ENCODE data around the gene MRPL46. TPM values are rescaled to one million over a fixed set of nuclear protein-coding genes. Genes with fewer than 3 reads are reported as not detected.

The MRPL46 gene
- total RNA-seq = 49.1 and 51.9 TPM in 2 replicates

DNA sequence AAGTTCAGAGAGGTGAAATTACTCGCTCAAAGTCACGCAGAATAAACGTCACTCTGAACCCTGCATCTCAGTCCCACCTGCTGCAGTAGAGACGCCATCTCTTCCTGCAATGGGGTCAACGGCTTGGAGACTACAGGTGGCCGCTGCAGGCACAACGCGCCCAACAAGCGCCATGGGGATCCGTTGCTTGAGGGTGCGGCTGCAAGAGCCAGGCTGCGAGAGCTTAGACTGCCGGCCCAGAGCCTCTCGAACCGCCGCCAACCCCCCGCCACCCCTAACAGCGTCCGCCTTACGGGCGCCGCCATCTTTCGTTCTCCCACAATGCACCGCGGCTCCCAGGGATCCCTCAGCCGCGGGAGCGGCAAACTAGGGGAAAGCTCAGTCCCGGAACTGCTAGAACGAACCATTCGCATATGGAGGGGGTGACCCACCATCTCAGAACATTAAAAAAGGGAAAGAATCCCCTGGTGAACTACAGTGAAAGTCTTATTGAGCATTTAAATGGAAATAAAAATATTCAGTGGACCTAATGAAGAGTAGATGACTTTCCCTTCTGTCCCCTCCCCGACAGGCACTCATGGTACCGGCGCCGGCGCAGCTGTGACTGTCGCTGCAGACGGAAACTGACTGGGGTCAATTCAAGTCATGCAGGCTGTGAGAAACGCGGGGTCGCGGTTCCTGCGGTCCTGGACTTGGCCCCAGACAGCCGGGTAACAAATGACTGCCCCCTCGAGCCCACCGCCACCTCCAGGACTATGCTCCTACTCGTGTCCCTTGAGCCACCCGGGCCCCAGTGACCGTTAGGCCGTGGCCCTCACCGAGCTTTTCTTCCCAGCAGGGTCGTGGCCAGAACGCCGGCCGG is at the start of gene MRPL46, which contains the start of gene MRPS11:
Gene MRPL46 (minus strand): TSS at position 316 of the 862 bp plus-strand sequence. CDS start 11 bp downstream, at position 305.
Gene MRPS11 (plus strand): TSS at position 636 of the 862 bp plus-strand sequence. CDS start 10 bp downstream, at position 646.
- peaks cover 38% of the 10 kb centered on the region for H3K36me3 Mint-ChIP-seq (ENCODE audit: low read depth)
- peak within 1 kb of the TSS; percentile 97 for H3K27ac Mint-ChIP-seq
- intact Hi-C loops (cut with micrococcal nuclease) = loop anchor here (1.0 to 2.0 kb wide), 3 partner anchors 79 to 430 kb away; partner anchors contain the start of gene DET1
- peaks cover 33% of the 10 kb centered on the region for H3K4me1 Mint-ChIP-seq
- H3K4me3 Mint-ChIP-seq = peak within 1 kb of the TSS; percentile 93
- no peaks in the 10 kb centered on the region for H3K9me3 Mint-ChIP-seq
- no peaks in the 10 kb centered on the region for H3K27me3 Mint-ChIP-seq
- DNase-seq = peak; percentile 97

DNA sequence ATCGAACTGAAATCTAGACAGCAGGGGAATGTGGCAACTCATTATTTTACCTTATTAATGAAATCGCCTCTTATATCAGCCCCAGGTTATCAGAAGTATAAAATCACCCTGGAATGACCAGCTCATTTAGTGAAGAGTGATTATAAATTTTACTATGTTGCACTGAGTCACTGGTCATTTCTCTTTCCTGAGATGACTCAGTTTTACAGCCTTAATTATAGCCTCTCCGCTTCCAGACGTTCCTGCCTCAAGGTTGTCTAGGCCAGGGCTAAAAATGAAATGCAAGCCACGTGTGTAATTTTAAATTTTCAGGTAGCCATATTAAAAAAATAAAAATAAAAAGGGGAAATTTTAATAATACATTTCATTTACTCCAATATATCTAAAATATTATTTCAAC is 46.0 kb upstream of the MRPL46 start:
- Mint-ChIP-seq H3K4me3 (no peak overlapping the region), H3K9me3 (no peaks in the 10 kb centered on the region), H3K4me1 (peaks cover 10% of the 10 kb centered on the region), H3K36me3 (ENCODE audit: low read depth) (peaks cover 6% of the 10 kb centered on the region), H3K27me3 (no peaks in the 10 kb centered on the region), H3K27ac (no peak overlapping the region)
- intact Hi-C loops (cut with micrococcal nuclease) = no loop called here
- DNase-seq = no peak

DNA sequence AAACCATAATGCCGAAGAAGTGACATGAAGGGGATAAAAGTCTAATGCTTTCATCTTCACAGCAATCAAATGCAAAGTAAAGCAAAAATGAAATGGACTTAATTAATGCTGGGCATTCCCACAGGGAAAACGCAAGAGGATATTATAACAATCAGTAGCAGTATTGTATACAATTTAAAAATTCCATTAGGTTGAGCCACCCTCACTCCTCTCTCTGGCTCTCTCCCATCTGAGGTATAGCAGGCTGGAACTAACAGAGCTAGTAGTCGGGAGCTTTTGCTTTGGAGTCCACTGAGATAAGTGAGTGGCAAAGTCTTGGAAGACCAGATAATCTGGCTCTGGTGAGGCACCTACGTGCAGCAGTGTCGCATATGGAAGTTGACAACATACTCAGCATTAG is 45.4 kb upstream of the MRPL46 start:
- Mint-ChIP-seq H3K4me1 (peaks cover 10% of the 10 kb centered on the region), H3K36me3 (ENCODE audit: low read depth) (peaks cover 6% of the 10 kb centered on the region), H3K27ac (no peak overlapping the region), H3K9me3 (no peaks in the 10 kb centered on the region), H3K4me3 (no peak overlapping the region), H3K27me3 (no peaks in the 10 kb centered on the region)
- intact Hi-C loops (cut with micrococcal nuclease) = no loop called here
- DNase-seq = no peak

DNA sequence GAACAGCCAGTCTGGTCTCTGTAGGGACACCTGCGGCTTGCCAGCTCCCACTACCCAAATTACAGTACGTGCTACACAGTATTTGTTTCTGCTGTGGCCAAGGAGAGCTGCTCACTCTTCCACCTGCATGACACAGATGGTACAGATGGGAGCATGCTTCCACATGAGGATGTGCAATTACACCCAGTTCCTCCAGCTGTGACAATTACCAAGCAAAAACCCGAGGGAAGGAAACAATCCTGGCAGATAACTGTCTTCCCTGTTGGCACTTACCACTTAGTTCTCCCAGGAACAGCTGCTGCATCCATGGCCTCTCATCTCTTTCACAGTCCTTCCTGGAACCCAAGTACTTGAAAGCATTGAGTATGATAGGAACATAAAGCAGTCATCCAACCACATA is 44.9 kb upstream of the MRPL46 start:
- DNase-seq = no peak
- intact Hi-C loops (cut with micrococcal nuclease) = no loop called here
- no peak overlapping the region for H3K27ac Mint-ChIP-seq
- no peaks in the 10 kb centered on the region for H3K9me3 Mint-ChIP-seq
- H3K4me1 Mint-ChIP-seq = peaks cover 10% of the 10 kb centered on the region
- peaks cover 6% of the 10 kb centered on the region for H3K36me3 Mint-ChIP-seq (ENCODE audit: low read depth)
- H3K27me3 Mint-ChIP-seq = no peaks in the 10 kb centered on the region
- H3K4me3 Mint-ChIP-seq = no peak overlapping the region

DNA sequence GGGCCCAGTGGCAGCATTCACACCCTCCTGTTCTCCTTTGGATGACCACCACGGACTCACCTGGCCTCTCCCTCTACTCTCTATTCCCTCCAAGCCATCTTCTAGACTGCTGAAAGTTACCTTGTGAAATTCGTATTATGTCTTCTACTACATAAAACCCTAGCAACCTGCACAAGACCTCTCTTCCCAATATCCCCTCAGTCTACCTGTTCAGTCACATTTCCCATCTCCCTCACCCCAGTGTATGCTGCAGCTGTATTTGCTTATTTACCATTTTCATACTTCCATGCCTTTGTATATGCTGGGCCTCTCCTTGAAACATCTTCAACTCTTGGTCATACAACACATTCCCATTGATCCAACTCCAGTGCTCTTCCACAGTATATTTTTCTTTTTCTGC is 44.0 kb upstream of the MRPL46 start:
- Mint-ChIP-seq H3K27me3 (no peaks in the 10 kb centered on the region), H3K4me3 (no peak overlapping the region), H3K27ac (no peak overlapping the region), H3K36me3 (ENCODE audit: low read depth) (peaks cover 6% of the 10 kb centered on the region), H3K4me1 (peaks cover 10% of the 10 kb centered on the region), H3K9me3 (no peaks in the 10 kb centered on the region)
- intact Hi-C loops (cut with micrococcal nuclease) = no loop called here
- no peak for DNase-seq

DNA sequence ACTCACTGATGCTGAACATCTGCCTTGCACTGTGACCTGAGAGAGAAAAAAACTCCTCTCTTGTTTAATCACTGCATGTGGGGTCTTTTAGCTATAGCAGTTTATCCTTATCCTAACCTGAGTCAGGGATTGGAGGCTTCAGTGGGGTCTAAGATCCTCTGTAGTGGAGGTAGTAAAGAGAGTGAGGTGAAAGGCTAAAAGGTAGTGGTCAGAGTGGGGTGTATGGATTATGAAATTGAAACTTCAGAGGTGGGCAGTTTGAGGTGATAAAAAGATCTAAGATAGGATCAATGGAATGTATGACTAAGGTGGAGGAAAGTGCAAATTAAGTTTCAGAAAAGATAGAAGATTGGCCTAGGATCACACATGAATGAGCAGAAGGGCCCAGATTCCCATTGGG is 42.8 kb upstream of the MRPL46 start:
- no peaks in the 10 kb centered on the region for H3K9me3 Mint-ChIP-seq
- DNase-seq = no peak
- H3K27ac Mint-ChIP-seq = no peak overlapping the region
- H3K4me3 Mint-ChIP-seq = no peak overlapping the region
- H3K4me1 Mint-ChIP-seq = peaks cover 10% of the 10 kb centered on the region
- H3K36me3 Mint-ChIP-seq (ENCODE audit: low read depth) = peaks cover 6% of the 10 kb centered on the region
- no peaks in the 10 kb centered on the region for H3K27me3 Mint-ChIP-seq
- intact Hi-C loops (cut with micrococcal nuclease) = no loop called here

DNA sequence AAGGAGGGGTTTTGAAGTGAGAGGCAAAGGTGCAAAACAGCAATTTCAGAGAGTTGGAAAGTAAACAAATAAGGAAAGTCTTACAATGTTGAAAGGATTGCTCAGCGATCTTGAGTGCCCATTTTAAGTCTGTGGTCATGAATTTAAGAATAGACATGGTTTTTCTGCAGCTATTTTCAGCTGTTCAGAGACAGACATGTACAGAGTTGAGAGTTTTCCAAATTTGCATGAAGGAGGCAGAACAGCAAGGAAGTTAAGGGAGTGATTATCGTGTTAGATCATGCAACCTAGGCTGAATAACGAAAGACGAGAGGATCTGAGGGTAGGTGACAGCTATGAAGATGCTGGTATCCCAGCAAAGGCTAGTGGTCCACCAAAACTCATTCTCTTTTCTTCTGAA is 42.1 kb upstream of the MRPL46 start:
- DNase-seq = no peak
- Mint-ChIP-seq H3K9me3 (no peaks in the 10 kb centered on the region), H3K36me3 (ENCODE audit: low read depth) (peaks cover 6% of the 10 kb centered on the region), H3K27ac (no peak overlapping the region), H3K4me1 (peaks cover 10% of the 10 kb centered on the region), H3K27me3 (no peaks in the 10 kb centered on the region), H3K4me3 (no peak overlapping the region)
- intact Hi-C loops (cut with micrococcal nuclease) = no loop called here

DNA sequence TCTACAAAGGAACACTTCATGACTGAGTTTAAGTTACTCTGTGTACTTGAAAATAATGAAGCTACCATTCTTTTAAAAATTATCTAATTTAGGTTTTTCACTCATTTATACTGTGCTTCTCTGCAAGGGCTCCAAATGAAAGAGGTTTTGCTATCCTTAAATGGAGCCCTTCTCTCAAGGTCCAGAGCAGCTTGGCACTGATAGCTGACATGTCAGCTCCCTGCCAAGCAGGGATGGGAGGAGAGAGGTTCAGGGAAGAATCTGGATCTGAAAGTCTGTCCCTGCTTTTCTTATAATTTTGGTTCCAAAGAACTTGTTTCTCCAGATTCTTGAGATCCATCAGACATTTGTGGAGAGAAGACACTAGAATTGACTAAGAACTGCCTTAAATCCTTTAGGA is 39.4 kb upstream of the MRPL46 start:
- intact Hi-C loops (cut with micrococcal nuclease) = no loop called here
- H3K9me3 Mint-ChIP-seq = no peaks in the 10 kb centered on the region
- H3K4me1 Mint-ChIP-seq = peaks cover 10% of the 10 kb centered on the region
- H3K27ac Mint-ChIP-seq = no peak overlapping the region
- peaks cover 6% of the 10 kb centered on the region for H3K36me3 Mint-ChIP-seq (ENCODE audit: low read depth)
- no peak overlapping the region for H3K4me3 Mint-ChIP-seq
- DNase-seq = no peak
- H3K27me3 Mint-ChIP-seq = no peaks in the 10 kb centered on the region

DNA sequence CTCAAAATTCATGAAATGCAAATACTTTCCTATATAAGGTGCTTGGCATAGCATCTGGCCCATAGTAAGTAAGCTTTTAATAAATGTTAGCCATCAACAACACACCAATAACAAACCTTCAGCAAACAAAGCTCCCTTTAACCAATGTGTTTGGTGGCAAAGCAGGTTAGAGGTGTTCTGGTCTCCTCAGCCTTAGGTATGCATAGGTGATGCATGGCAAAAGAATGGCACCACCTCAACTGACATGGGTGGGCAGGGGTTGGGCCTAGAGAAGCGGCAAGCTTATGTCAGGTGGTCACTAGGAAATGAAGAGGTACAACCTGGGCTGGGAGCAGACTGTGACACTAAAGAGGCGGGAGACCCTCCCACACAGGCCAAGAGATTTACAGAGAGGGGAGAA is 38.5 kb upstream of the MRPL46 start:
- H3K4me1 Mint-ChIP-seq = peaks cover 6% of the 10 kb centered on the region

DNA sequence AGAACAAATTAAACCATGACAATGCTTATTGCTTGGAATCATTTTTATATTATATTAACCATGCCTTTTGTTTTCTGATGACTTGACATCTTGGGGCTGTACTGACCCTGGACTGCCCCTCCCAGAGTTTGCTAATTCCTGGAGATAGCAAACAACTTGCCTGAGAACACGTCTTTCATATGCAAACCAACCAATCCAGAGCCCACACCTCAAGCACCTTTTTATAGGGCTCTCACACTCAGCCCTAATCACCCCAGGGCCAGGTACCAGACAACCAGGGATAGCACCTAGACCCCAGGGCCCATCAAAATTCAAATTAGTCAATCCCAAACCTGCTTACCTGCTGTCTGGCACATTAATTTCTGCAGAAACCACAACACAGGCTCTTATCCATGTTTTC is 37.3 kb upstream of the MRPL46 start:
- H3K4me1 Mint-ChIP-seq = no peaks in the 10 kb centered on the region
- H3K4me3 Mint-ChIP-seq = no peak overlapping the region
- DNase-seq = no peak
- intact Hi-C loops (cut with micrococcal nuclease) = no loop called here
- H3K27ac Mint-ChIP-seq = no peak overlapping the region
- H3K27me3 Mint-ChIP-seq = no peaks in the 10 kb centered on the region
- no peaks in the 10 kb centered on the region for H3K9me3 Mint-ChIP-seq
- H3K36me3 Mint-ChIP-seq (ENCODE audit: low read depth) = no peaks in the 10 kb centered on the region

More for the DNA sequence above, 38.5 kb upstream of the MRPL46 start:
- intact Hi-C loops (cut with micrococcal nuclease) = no loop called here
- no peak overlapping the region for H3K27ac Mint-ChIP-seq
- no peaks in the 10 kb centered on the region for H3K36me3 Mint-ChIP-seq (ENCODE audit: low read depth)
- H3K27me3 Mint-ChIP-seq = no peaks in the 10 kb centered on the region
- no peak for DNase-seq
- H3K4me3 Mint-ChIP-seq = no peak overlapping the region
- no peaks in the 10 kb centered on the region for H3K9me3 Mint-ChIP-seq

DNA sequence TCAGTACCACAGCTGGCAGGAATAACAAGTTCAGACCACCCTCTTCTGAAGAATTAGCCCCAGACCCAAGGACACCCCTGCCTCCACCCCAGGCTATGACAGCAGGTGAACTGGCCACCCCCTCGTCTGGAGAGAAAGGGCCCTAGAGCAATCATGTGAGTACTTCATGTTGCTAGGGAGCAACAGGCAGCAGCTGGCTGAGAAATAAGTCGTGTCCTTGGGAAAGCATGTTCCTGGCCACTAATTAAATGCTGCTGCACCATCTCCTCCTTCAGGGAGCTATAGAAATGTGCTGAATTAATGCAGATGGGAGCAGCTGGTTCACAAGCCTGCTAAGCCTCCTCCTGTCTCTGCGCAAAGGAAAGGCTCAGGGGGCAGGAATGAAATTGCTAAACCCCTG is 31.8 kb upstream of the MRPL46 start:
- DNase-seq = no peak
- H3K9me3 Mint-ChIP-seq = no peaks in the 10 kb centered on the region
- H3K27ac Mint-ChIP-seq = no peak overlapping the region
- H3K4me1 Mint-ChIP-seq = no peaks in the 10 kb centered on the region
- no peaks in the 10 kb centered on the region for H3K27me3 Mint-ChIP-seq
- H3K4me3 Mint-ChIP-seq = no peak overlapping the region
- H3K36me3 Mint-ChIP-seq (ENCODE audit: low read depth) = no peaks in the 10 kb centered on the region
- intact Hi-C loops (cut with micrococcal nuclease) = no loop called here

DNA sequence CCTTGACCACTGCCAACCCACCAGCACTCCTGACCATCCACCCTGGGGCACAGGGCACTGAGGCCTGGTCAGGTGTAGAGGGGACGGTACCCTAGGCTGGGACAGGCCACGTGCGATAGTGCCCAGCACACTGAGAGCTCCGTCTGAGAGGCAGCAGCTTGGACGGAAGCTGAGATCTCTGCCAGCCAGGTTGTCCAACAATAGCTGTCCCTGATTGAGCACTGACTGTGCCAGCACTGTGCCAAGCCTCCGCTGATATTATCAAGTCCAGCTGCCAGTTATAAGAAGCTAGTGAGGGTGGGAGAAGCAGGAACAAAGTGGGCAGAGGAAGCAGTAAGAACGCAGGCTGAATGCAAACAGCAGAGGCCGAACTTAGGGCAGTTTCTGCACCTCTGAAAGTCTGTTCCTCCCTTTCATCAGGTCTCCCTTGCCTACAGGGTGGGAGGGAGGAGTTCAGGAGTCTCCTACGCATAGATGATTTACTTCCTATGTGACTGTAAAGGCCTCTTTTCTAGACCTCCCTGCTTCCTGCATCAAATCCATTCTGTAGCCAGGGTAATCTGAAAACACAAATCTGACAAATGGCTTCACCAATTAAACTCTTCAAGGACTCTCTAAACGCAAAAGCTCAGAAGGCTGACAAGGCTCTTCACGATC is 30.0 kb upstream of the MRPL46 start:
- no peak overlapping the region for H3K4me3 Mint-ChIP-seq
- intact Hi-C loops (cut with micrococcal nuclease) = no loop called here
- DNase-seq = no peak
- H3K27ac Mint-ChIP-seq = no peak overlapping the region
- H3K36me3 Mint-ChIP-seq (ENCODE audit: low read depth) = no peaks in the 10 kb centered on the region
- H3K27me3 Mint-ChIP-seq = no peaks in the 10 kb centered on the region
- H3K4me1 Mint-ChIP-seq = no peaks in the 10 kb centered on the region
- no peaks in the 10 kb centered on the region for H3K9me3 Mint-ChIP-seq

DNA sequence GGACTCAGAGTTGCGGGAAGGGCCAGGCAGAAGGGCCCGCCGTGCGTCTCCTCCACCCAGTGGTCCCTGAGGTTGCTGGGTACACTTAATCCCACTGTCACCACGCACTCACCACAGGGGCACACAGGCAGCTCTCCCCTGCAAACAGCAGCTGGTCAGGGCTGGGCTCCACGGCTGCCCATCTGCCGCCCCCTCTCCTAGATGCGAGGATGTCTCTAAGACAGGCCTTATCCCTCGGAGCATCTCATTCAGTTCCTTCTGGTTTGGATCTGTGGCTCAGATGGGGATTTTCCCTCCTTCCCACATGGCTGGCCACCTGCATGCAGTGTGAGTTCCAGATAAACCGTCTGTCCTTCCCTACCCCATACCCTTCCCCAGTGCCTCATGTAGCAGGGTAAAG is 26.7 kb upstream of the MRPL46 start:
- no peaks in the 10 kb centered on the region for H3K27me3 Mint-ChIP-seq
- no peak overlapping the region for H3K4me3 Mint-ChIP-seq
- no peak for DNase-seq
- H3K4me1 Mint-ChIP-seq = no peaks in the 10 kb centered on the region
- intact Hi-C loops (cut with micrococcal nuclease) = no loop called here
- no peaks in the 10 kb centered on the region for H3K36me3 Mint-ChIP-seq (ENCODE audit: low read depth)
- no peak overlapping the region for H3K27ac Mint-ChIP-seq
- no peaks in the 10 kb centered on the region for H3K9me3 Mint-ChIP-seq

DNA sequence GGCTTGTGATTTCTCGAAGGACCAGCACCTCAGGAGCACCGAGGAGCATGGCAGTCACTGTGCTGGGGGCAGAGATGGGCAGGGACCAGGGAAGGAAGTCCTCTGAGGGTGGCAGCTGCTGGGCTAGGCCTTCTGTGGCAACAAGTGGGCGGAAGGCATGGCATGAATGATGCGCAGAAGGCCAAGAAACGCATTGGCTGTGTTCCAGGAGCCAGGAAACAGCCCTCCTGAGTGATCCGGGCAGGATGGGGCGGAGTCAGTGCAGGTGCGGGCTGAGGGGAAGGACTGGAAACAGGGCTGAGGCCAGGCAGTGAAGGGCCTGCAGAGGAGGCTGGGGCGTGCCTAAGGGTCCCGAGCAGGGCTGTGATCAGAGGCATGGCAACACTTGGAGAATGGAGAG is 24.0 kb upstream of the MRPL46 start:
- intact Hi-C loops (cut with micrococcal nuclease) = no loop called here
- Mint-ChIP-seq H3K4me1 (no peaks in the 10 kb centered on the region), H3K9me3 (no peaks in the 10 kb centered on the region), H3K4me3 (no peak overlapping the region), H3K27me3 (no peaks in the 10 kb centered on the region), H3K27ac (no peak overlapping the region), H3K36me3 (ENCODE audit: low read depth) (no peaks in the 10 kb centered on the region)
- no peak for DNase-seq
